ENCODE data around the gene AHCY.
"Not testable (repeated sequence)": the region's sequence is repeated elsewhere in the genome, so short reads cannot be mapped to it uniquely, and the experiment has no call there.

AHCY gene

DNA sequence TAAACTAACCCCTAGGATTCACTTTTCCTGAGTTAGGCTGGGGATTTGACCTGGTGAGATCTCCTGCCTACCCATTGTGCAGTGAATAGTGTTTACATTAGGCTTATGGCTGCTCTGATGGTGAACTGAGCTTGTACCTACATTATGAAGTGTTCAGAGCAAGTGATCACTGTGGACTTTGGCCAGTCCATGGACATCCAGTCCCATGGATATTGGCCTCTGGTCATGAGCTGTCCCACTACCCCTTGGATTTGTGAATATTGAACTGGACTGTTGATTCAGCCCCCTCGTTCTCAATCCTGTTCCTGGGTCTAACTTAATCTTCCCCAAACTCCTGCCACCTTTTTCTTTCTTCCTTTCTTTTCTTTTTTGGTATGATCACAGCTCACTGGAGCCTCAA lies 48.2 kb downstream of the AHCY start:
- DNase-seq (ENCODE audit: low read depth): no peak

DNA sequence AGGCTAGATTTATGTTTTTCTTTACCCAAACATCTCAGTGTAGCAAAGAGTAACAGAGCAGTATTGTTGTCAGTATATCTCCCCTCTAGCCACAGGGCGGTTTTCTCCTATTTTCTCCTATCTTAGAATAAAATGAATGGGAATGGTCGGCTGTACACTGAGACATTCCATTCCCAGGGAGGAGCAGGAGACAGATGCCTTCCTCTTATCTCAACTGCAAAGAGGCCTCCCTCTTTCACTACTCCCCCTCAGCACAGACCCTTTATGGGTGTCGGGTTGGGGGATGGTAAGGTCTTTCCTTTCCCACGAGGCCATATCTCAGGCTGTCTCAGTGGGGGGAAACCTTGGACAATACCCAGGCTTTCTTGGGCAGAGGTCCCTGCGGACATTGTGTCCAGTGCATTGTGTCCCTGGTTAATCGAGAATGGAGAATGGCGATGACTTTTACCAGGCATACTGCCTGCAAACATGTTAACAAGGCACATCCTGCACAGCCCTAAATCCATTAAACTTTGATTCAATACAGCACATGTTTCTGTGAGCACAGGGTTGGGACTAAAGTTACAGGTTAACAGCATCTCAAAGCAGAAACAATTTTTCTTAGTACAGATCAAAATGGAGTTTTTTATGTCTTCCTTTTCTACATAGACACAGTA lies 50.6 kb downstream of the AHCY start:
- DNase-seq (ENCODE audit: low read depth): not testable (repeated sequence)

DNA sequence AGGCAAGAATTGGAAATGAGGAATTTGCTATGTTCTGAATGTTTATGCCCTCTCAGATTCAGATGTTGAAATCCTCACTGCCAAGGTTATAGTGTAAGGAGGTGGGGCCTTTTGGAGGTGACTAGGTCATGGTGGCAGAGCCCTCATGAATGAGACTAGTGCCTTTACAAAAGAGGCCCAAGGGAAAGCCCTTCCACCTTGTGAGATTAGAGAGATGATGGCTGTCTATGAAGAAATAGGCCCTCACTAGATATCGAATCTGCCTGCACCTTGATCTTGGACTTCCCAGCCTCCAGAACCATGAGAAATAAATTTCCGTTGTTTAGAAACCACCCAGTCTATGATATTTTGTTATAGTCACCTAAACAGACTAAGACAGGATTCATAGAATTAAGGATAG lies 51.5 kb downstream of the AHCY start:
- DNase-seq (ENCODE audit: low read depth): no peak

GRCh38 chr20:34250005-34250404 lies 53.1 kb downstream of the AHCY start:
- no peak for DNase-seq (ENCODE audit: low read depth)

- DNase-seq (ENCODE audit: low read depth): no peak
Measured at GRCh38 chr20:34249291-34249690, 53.9 kb downstream of the AHCY start.

DNA sequence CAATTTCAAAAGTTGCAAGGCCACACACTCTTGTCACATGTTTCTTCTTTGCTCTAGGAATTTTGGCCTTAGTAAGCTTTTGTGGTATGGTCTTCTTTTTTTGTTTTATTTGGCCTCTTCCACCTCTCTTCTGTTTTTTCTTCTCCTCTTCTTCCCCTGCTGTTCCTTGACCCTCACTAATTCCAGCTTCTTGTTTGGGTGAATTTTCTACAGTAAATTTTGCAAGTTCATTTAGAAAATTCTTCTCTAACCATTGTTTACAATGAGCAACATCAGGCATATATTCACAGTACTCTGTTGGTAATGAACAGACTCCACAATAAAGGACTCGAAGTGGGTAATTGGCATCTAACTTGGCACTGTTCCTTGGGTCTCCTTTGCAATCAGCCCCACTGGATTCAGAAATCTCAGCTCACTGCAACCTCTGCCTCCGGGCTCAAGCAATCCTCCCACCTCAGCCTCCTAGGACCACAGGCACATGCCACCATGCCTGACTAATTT lies 57.0 kb downstream of the AHCY start:
- no peak for DNase-seq (ENCODE audit: low read depth)

GRCh38 chr20:34243377-34243776 lies 59.8 kb downstream of the AHCY start:
- DNase-seq (ENCODE audit: low read depth): no peak

GRCh38 chr20:34242879-34243278 lies 60.3 kb downstream of the AHCY start:
- no peak for DNase-seq (ENCODE audit: low read depth)

DNA sequence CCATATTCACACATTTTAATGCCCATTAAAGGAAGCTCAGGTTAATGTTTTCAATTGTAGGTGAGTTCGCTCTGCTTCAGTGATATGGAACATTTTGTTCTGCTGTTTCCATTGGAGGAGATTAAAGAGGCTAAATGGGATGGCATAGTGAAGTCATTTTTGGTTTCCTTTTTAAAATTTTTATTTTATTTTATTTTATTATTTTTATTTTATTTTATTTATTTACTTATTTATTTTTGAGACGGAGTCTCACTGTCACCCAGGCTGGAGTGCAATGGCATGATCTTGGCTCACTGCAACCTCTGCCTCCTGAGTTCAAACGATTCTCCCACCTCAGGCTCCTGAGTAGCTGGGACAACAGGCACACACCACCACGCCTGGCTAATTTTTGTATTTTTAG lies 61.1 kb downstream of the AHCY start:
- DNase-seq (ENCODE audit: low read depth): not testable (repeated sequence)

DNA sequence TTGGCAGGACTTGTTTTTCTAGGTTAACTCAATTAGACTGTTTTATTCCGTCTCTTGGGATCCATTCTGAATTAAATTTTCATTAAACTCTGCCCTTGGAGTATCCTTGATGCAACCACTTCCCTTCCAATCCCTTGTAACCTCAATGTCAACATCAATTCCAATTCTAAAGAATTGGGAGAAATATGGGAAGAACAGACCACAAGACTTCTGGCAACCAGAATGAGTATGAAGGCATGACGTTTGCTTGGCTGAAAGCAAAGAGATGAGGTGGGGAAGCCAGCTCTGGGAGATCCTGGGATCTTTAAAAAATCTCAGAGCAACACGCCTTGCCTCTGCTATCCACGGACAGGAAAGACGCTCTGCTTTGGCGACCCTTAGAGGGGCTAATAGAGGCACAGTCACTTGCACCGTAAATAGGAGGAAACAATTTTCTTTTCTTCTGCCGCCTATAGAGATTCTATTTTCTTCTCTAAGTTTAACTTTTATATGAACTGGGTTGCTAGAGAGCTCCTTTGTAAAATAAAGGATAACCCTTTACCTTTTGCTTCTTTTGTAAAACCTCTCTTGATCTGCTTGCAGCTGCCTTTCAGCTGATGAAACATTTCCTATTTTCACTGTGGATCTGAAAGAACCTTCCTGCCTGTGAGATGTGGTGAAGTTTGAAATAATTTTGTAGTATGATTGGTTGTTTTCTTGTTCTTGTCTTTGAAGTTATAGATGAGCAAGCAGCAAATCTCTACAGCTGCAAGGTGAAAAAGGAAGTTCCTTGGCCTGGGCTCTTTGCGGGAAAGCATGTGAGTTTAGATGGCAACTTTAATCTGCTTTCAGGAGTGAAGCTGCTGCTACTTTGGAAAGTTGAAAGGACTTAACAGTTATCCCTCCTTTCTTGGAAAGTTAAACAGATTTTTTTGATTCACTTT lies 62.2 kb downstream of the AHCY start, which contains the start of gene ASIP:
Gene ASIP (plus strand): TSS at position 731 of the 923 bp plus-strand sequence. CDS start 18,952 bp downstream, outside the sequence.
- DNase-seq (ENCODE audit: low read depth): no peak

- no peak for DNase-seq (ENCODE audit: low read depth)
Measured at GRCh38 chr20:34240121-34240520, 63.0 kb downstream of the AHCY start.

DNA sequence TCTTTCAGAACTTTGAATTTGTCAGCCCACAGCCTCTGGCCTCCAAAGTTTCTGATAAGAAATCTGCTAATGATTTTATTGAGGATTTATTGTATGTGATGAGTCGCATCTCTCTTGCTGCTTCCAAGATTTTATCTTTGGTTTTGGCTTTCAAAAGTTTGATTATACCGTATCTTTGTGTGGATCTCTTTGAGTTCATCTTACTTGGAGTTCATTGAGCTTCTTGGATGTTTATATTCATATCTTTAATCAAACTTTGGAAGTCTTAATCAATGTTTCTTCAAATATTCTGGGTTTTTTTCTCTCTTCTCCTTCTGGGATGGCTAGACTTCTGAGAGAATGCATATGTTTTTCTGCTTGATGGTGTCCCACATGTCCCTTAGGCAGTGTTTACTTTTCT lies 65.2 kb downstream of the AHCY start:
- DNase-seq (ENCODE audit: low read depth): no peak

- DNase-seq (ENCODE audit: low read depth): no peak
Measured at GRCh38 chr20:34235875-34236274, 67.3 kb downstream of the AHCY start.

GRCh38 chr20:34233687-34234086 lies 69.5 kb downstream of the AHCY start:
- DNase-seq (ENCODE audit: low read depth): no peak

DNA sequence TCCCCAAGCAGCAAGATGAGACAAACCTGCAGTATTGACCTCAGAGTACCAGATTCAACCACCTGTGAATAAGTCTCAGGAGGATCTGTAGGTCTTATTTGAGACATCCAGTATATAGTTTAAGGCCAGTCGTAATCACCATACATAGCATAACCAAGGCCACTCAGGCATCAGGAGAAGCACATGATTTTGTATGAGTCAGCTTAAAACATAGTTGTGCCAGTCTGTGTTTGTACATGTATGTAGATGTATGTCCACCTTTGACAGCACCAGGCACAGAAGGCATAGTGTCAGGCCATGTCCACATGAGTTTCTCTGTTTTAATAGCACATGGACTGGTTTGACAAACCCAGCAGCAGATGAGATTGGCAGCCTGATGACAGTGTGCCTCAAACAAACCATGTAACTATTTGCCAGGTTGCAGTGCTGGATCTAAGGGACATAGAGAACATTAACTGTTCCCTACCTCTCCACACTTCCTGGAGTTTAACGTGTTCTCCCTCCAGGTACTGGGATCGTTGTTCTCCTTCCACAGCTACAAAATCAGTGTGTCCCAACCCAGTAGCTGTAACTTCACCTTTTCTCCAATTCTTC lies 70.6 kb downstream of the AHCY start:
- no peak for DNase-seq (ENCODE audit: low read depth)

DNA sequence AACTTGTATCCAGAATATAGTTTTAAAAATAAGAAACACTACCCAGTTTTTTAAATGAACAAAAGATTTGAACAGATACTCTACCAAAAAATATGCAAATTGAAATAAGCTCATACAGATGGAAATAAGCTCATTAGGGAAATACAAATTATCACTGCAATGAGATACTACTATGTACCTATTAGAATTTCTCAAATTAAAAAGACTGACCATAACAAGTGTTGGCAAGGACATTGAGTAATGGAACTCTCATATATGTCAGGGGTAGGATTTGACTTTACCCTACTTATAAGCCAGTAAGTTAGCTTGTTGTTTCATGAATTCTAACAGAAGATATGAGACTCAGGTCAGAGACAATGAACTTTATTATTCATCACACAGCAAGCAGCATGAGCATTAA lies 71.5 kb downstream of the AHCY start:
- no peak for DNase-seq (ENCODE audit: low read depth)
